GM18520 (cell line): ENCODE results near the gene PDP2.

Source experiments
- ATAC-seq: cut with Tn5 transposase; IDR thresholded peaks from one replicate; pipeline ENCODE4 v1.9.1; 2021; ENCODE audit not compliant: unreplicated experiment

The PDP2 gene

GRCh38 chr16:66918355-66918754 is 38.0 kb downstream of the PDP2 start:
- ATAC-seq = no peak

- no peak for ATAC-seq
Measured at GRCh38 chr16:66918803-66919568, 38.7 kb downstream of the PDP2 start, which contains the start of gene CDH16. Gene CDH16, minus strand, starts transcription at chr16:66918885. Its CDS starts 820 bp downstream, at chr16:66918065.

DNA sequence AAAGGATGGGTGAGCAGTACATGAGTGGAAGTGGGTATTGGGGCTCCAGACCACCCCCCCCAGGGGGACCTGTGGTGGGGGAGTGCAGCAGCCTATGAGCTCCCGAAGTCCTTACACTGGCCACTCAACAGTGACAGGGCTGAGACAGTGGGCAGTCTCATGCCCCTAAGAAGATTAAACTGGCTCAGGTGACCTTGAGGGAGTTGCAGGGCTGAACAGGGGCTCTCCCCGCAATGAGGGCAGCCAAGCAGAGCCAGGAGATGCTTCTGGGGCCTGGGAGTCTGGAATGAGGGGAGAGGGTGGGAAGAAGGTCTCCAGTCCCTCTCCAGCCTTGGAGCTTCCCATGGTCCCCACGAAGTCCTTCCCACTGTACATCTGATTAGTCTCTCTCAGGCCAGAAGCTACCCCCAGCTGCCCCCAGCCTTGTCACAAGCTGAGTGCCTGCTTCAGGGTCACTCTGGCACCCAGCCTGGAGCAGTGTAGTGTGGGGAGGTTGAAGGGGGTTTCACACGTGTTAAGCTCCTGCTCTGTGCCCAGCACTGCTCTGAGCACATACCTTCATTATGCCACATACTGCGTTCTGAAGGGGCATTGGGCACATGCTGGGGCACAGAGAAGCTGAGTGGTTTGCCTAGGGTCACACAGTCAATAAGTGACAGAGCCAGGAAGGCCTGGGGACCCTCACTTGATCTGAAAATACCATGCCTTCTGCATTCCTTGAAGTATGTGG is 39.4 kb downstream of the PDP2 start:
- ATAC-seq = no peak

- no peak for ATAC-seq
Measured at GRCh38 chr16:66920299-66920590, 39.9 kb downstream of the PDP2 start.

- no peak for ATAC-seq
Measured at GRCh38 chr16:66920924-66921680, 40.8 kb downstream of the PDP2 start.

DNA sequence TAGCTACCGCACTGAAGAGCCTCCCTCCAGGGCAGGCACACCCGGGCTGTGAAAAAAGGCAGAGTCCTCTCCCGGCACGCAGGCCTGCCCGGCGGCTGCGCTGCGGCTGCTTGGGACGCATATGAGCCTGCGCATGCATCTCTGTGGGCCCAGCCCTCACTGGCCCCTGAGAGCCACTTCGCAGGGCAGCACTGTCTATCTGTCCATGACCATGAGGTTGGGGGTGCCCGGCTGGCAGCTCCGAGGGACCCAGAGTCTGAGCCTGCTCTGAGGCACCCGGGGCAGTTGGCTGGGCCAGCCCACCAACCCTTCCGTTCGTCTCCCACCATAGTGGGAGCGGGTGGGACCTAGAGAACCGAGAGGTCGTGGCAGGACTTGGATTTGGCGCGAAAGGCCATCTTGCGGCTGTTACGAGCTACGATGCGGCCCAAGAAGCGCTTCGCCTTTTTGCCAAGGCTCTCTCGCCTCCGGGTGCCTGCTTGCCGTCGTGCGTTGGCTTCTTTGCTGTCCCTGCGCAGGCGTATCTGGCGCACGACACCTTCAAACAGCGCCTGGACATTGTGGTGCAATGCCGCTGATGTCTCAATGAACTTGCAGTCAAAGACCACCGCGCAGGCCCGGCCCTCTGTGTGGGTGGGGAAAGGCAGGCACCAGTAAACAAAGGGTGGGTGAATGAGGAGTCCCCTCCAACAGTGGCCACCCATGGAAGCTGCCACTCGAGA is 41.6 kb downstream of the PDP2 start:
- ATAC-seq = no peak

DNA sequence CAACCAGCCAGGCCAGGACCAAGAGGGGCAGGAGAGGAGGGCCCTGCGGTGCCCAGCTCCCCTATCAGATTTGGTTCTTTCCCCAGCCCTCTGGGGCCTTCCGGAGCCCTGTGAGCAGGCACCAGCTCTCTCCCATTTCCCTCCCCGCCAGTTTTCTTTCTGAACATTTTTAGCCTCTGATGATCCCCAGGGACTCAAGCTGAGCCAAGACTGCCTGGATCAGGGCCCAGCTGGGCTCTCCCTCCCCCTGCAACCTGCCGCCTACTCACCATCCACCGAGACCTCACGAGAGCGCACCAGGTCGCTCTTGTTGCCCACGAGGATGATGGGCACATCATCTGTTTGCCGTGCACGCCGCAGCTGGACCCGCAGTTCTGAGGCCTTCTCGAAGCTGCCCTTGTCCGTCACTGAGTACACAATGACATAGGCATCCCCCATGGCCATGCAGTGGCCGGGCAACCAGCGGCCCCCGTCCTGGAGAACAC is 43.0 kb downstream of the PDP2 start:
- no peak for ATAC-seq

- no peak for ATAC-seq
Measured at GRCh38 chr16:66923866-66924265, 43.6 kb downstream of the PDP2 start.

DNA sequence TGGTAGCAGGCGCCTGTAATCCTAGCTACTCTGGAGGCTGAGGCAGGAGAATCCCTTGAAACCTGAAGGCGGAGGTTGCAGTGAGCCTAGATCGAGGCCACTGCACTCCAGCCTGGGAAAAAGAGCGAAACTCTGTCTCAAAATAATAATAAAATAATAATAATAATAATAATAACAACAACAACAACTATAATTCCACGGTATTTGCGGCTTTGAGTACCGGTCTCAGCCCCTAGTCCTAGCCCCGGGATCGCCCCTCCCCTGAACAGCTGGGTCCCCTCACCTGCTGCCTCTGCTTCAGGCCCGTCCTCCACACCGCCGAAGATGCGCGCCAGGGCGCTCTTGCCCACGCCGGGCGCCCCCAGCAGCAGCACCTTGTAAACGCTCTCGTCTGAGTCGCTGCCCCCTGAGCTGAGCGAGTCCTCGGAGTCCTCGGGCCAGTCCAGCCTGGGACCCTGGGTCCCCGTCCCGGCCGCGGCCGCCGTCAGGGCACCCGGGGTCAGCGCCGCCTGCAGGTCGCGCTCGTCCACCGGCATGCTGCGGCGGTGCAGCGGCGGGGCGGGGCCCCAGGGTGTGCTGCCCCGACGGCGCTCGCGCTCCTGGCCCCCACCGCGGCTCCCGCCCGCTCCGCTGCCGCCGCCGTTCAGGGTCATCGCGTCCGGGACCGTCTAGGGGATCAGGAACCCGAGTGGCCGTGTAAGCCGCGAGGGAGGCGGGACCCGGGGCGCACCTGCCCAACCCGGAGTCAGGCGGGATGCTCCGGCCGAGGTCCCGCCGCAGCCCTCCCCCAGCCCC is 44.4 kb downstream of the PDP2 start:
- ATAC-seq = no peak

- ATAC-seq = no peak
Measured at GRCh38 chr16:66925322-66925840, 45.1 kb downstream of the PDP2 start, which contains the start of gene RRAD. Gene RRAD, minus strand, starts transcription at chr16:66925535. Its CDS starts 356 bp downstream, at chr16:66925179.

- ATAC-seq = no peak
Measured at GRCh38 chr16:66926171-66926947, 46.0 kb downstream of the PDP2 start.

DNA sequence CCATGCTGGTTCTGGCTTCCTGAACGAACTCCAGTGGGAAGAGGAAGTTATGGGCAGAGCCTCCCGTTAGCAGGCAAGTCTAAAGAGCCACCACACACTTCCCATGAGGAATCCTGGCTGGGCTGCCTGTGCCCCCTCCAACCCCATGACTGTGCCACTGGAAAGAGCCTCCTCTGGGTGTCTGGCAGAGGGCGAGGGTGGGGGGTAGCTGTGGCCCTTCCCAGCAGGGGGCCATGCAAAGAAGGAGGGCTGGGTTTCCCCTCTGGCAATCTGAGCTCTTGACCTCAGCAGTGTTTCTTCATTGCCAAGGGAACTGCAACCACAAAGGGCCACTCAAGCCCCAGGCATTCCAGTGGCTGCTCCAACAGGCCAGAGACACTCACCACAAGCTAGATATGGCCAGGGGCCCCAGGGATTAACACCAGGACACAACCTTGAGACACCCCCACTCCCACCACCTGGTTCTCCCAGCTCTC is 46.7 kb downstream of the PDP2 start:
- ATAC-seq = no peak

DNA sequence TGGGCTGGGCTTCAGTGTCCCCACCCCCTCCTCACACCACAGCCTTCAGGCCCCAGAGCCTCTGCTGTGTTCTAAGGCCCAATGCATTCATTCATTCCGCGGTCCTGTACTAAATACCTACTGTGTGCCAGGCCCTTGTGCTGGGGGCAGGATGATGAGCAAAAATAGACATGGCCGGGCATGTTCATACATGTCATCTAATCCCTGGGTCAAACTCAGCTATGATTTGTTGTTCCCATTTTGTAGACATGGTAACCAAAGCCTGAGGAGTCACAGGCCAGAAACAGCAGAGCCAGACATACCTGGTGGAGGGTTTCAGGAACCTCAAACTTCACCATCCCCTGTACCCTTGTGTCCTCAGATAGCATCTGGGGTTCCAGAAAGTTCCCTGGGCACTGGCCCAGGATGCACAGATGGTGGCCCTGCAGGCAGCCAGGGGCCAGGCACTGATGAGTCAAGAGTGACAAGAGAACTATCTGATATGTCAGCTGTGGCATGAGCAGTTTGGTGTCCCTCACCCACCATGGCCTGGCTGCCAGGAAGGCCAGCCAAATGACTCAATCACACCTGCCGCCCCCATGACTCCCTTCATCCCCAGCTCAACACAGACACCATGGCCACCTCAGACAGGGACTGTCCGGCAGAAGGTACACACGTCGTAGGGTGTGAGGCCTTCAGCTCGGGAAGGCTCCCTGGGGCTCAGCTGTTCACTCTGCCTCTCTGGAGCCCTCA is 47.8 kb downstream of the PDP2 start:
- ATAC-seq = no peak

DNA sequence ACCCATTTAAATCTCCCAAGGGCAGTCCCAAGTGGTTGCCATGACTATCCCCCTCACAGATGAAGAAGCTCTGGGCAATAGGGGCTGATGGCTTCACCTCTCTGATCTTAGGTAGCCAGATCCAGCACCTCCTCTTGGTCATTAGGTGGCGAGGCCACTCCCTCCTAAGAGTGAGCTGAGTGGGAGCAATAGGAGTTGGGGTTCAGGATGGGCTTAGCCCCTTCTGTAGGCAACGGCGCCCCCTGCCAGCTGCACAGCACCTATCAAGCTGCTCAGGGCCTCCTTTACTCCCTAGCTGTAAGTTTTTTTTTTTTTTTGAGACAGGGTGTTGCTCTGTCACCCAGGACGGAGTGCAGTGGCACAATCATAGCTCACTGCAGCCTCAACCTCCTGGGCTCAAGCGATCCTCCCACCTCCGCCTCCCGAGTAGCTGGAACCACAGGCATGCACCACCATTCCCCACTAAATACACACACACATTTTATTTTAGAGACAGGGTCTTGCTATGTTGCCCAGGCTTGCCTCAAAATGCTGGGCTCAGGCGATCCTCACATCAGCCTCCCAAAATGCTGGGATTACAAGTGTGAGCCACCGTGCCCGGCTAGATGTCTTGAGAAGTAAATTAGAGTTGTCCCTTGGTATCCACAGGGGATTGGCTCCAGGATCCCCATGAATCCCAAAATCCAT is 48.5 kb downstream of the PDP2 start:
- no peak for ATAC-seq

DNA sequence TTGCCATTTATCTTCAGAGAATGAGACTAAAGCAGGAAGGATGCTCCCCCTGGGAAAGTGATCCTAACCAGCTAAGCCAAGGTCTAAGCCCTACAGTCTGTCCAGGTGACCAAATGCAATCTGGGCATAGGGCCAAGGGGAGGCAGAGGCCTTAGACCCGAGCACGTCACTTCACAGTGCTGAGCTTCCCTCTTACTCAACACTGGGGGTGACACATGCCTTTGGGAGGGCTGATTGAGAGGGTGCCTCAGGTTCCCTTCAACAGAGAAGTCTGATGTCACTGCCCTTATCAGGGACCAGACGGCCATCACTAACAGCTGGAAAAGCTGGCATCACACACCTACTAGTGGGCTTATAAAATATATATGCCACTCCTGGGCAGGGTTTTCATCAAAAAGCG is 49.9 kb downstream of the PDP2 start:
- ATAC-seq = no peak

DNA sequence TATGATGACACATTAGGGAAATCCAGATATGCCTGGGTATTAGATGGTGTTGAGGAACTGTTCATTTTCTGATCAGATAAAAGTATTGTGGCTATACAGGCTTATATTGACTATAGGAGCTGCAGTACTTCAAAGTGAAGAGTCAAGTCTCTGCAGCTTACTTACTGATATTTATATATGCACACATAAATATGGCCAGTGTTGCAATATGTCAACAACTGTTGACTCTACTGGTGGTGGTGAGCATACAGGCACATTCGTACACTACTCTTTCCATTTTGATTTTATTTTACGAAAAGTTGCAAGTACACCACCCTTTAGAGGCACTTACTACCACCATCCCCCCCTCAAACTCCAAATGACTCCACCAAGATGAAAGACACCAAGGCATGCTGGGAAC is 51.4 kb downstream of the PDP2 start:
- ATAC-seq = no peak

DNA sequence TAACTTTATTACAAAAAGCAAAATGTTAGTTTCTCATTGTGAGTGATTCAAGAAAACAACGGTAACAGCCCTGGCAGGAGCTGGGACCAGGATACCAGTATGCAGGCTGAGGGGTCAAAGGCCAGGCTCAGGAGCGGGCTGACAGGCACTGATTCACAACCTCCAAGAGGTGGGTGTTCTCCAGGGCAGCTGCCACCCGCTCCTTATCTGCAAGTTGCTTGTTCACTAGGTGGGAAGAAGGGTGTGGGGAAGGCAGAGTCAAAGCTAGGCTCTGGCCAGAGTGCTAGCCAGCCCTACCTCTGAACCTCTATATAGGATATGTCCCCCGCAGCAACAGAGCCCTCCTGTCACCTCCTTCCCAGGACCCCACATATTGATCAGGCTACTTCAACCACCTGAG is 51.8 kb downstream of the PDP2 start:
- no peak for ATAC-seq

GRCh38 chr16:66933776-66934137 is 53.4 kb downstream of the PDP2 start:
- ATAC-seq = peak; percentile 10
